IMR-90 (cell line): ENCODE data around the gene RNF130.

Experiments used
- BHLHE40 ChIP-seq: fragments of 150-350 bp; IDR thresholded peaks from 2 replicates; pipeline ENCODE4 v1.6.1; 2016; ENCODE audit warnings: mild to moderate bottlenecking, low read depth, low read length
- CEBPB ChIP-seq: IDR thresholded peaks from 2 replicates; pipeline ENCODE4 v1.6.1; 2012; ENCODE audit warnings: low read depth, low read length, improper control_type of control experiment
- CHD1 ChIP-seq: IDR thresholded peaks from 2 replicates; pipeline ENCODE4 v1.6.1; 2012; ENCODE audit warnings: low read depth, low read length, improper control_type of control experiment
- FOS ChIP-seq: fragments of 150-350 bp; IDR thresholded peaks from 2 replicates; pipeline ENCODE4 v1.6.1; 2016; ENCODE audit warnings: low read depth, low read length
- MAFK ChIP-seq: IDR thresholded peaks from 2 replicates; pipeline ENCODE4 v1.6.1; 2012; ENCODE audit warnings: low read depth, low read length, improper control_type of control experiment
- MAZ ChIP-seq: IDR thresholded peaks from 2 replicates; pipeline ENCODE4 v1.6.1; 2012; ENCODE audit warnings: low read depth, mild to moderate bottlenecking, low read length, improper control_type of control experiment, moderate library complexity, borderline replicate concordance
- POLR2A ChIP-seq: IDR thresholded peaks from 2 replicates; pipeline ENCODE4 v1.6.1; 2012; ENCODE audit warnings: mild to moderate bottlenecking, low read depth, low read length
- RAD21 ChIP-seq: IDR thresholded peaks from 2 replicates; pipeline ENCODE4 v1.6.1; 2012; ENCODE audit warnings: low read length, improper control_type of control experiment
- RFX5 ChIP-seq: IDR thresholded peaks from 2 replicates; pipeline ENCODE4 v1.8.0; 2012; ENCODE audit warnings: low read depth, mild to moderate bottlenecking, low read length, moderate library complexity
- SMC3 ChIP-seq: fragments of 150-350 bp; IDR thresholded peaks from 2 replicates; pipeline ENCODE4 v1.6.1; 2016; ENCODE audit warnings: low read depth, mild to moderate bottlenecking, antibody characterized with exemption, low read length, moderate library complexity
- USF2 ChIP-seq: fragments of 150-350 bp; IDR thresholded peaks from 2 replicates; pipeline ENCODE4 v1.6.1; 2017; ENCODE audit warnings: mild to moderate bottlenecking, antibody characterized with exemption, low read length, low read depth
- TF ChIP-seq, protein P1 (sequence below): conservative IDR thresholded peaks from 2 replicates; pipeline ENCODE4 v1.5.1; 2012; ENCODE audit warnings: mild to moderate bottlenecking, low read depth, low read length, improper control_type of control experiment

DNA sequence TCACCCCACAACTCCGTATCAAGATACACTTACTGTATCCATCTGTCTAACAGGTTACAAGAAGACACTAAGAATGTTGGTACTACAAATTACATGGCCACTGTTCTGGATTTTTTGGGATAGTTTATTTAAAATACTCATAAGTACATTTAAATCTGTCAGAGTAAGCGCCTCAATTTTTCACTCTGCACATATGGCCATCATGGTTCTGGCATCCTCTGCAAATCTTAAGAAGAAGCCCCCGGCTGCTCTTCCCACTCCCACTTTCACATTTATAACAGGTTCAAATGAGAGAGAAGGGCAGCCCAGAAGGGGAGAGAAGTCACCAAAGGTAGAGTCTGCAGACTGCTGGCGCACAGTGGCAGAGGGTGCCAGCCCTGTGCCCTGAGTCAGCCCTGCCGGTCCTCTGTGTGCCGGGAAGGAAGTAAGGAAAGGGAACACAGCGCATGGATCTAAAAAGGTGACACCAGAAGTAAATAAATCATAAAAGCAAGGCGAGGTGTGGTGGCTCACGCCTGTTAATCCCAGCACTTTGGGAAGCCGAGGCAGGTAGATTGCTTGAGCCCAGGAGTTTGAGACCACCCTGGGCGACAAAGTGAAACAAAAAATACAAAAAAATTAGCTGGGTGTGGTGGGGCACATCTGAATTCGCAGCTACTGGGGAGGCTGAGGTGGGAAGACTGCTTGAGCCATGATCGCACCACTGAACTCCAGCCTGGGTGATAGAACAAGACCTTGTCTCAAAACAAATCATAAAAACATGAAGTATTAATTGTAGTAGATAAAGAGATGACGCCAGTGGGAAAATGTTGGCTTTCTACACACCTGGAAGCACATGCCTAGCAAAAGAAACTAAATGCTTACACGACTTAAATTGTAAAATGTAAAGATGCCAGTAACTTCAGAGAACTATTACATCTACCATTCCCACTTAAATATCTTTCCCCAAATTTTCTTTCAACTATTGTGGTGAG lies 30.0 kb downstream of the RNF130 start:
- no peak for TF ChIP-seq POLR2A
- no peak for TF ChIP-seq MAZ
- TF ChIP-seq, protein P1, sequence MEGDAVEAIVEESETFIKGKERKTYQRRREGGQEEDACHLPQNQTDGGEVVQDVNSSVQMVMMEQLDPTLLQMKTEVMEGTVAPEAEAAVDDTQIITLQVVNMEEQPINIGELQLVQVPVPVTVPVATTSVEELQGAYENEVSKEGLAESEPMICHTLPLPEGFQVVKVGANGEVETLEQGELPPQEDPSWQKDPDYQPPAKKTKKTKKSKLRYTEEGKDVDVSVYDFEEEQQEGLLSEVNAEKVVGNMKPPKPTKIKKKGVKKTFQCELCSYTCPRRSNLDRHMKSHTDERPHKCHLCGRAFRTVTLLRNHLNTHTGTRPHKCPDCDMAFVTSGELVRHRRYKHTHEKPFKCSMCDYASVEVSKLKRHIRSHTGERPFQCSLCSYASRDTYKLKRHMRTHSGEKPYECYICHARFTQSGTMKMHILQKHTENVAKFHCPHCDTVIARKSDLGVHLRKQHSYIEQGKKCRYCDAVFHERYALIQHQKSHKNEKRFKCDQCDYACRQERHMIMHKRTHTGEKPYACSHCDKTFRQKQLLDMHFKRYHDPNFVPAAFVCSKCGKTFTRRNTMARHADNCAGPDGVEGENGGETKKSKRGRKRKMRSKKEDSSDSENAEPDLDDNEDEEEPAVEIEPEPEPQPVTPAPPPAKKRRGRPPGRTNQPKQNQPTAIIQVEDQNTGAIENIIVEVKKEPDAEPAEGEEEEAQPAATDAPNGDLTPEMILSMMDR = no peak
- no peak for TF ChIP-seq RAD21
- no peak for TF ChIP-seq FOS
- no peak for TF ChIP-seq USF2
- no peak for TF ChIP-seq BHLHE40
- TF ChIP-seq RFX5 = no peak
- TF ChIP-seq CHD1 = no peak
- TF ChIP-seq MAFK = no peak
- no peak for TF ChIP-seq SMC3
- no peak for TF ChIP-seq CEBPB
